Measurements from ENCODE around the gene CAPRIN1. TPM values are rescaled to one million over a fixed set of nuclear protein-coding genes. Genes with fewer than 3 reads are reported as not detected.

CAPRIN1 gene
- total and polyA plus RNA-seq, 4 donors: 65.6 to 285 (median 119) TPM

DNA sequence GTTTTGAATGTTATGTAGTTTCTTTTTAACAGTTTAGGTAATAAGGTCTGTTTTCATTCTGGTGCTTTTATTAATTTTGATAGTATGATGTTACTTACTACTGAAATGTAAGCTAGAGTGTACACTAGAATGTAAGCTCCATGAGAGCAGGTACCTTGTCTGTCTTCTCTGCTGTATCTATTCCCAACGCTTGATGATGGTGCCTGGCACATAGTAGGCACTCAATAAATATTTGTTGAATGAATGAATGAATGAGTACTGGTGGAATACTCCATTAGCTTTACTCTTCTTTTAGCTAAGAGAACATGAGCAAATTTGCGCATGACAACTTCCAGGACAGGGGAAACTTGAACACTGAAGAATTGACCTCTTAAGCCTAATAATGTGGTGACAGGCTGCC, 47.3 kb downstream of the CAPRIN1 start:
- Histone ChIP-seq H3K27me3 (ENCODE audit: control insufficient read depth in 3 of 3, insufficient read depth in 3 of 3, low read length in 2 of 3) (no peaks in the 10 kb centered on the region), H3K9ac (ENCODE audit: insufficient read depth in 1 of 2, low read length in 2 of 2) (no peak overlapping the region), H3K27ac (ENCODE audit: low read depth in 1 of 2, low read length in 1 of 2) (no peak overlapping the region), H3K9me3 (ENCODE audit: control insufficient read depth in 4 of 4, insufficient read depth in 3 of 4, low read length in 3 of 4) (no peaks in the 10 kb centered on the region), H3K4me3 (no peak overlapping the region), H3K36me3 (ENCODE audit: control insufficient read depth in 4 of 4, insufficient read depth in 4 of 4, low read length in 4 of 4) (peaks cover 25 to 78% (median 43%) of the 10 kb centered on the region in 4 donors), H3K4me1 (ENCODE audit: control insufficient read depth in 5 of 5, insufficient read depth in 5 of 5, low read length in 5 of 5) (peaks cover 0 to 2% (median 0%) of the 10 kb centered on the region in 5 donors)
- WGBS, 2 donors: 91 to 98% methylated on average over 2 of the region's 2 CpGs
- TF ChIP-seq, protein P1, sequence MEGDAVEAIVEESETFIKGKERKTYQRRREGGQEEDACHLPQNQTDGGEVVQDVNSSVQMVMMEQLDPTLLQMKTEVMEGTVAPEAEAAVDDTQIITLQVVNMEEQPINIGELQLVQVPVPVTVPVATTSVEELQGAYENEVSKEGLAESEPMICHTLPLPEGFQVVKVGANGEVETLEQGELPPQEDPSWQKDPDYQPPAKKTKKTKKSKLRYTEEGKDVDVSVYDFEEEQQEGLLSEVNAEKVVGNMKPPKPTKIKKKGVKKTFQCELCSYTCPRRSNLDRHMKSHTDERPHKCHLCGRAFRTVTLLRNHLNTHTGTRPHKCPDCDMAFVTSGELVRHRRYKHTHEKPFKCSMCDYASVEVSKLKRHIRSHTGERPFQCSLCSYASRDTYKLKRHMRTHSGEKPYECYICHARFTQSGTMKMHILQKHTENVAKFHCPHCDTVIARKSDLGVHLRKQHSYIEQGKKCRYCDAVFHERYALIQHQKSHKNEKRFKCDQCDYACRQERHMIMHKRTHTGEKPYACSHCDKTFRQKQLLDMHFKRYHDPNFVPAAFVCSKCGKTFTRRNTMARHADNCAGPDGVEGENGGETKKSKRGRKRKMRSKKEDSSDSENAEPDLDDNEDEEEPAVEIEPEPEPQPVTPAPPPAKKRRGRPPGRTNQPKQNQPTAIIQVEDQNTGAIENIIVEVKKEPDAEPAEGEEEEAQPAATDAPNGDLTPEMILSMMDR (IDR thresholded peaks at IDR 0.05; ENCODE audit: control extremely low read depth, extremely low read depth): no peak
- ATAC-seq (ENCODE audit: insufficient read depth, low FRiP score) (no peak), DNase-seq (no peak)

DNA sequence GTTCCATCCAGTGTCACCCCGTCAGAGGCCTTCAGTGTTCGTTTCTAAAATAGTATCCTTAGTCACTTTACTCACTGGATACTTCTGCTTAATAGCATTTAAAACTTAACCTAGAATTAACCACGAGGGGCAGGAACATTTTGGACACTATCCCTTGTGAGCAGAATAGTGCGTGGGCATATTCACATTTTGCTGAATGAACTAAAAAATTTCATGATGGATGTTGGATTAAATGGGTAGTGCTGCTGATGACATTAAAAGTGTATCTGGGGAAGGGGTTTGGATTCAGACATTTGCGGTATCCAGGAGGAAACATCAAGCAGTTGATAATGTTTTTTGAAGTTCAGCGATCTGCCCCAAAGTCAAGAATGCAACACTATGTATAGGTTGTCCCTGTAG, 53.1 kb downstream of the CAPRIN1 start:
- TF ChIP-seq, protein P1 (IDR thresholded peaks at IDR 0.05; ENCODE audit: control extremely low read depth, extremely low read depth): no peak
- Histone ChIP-seq H3K4me3 (peak overlapping the region; percentile 87), H3K9me3 (ENCODE audit: control insufficient read depth in 4 of 4, insufficient read depth in 3 of 4, low read length in 3 of 4) (no peaks in the 10 kb centered on the region), H3K27ac (ENCODE audit: low read depth in 1 of 2, low read length in 1 of 2) (peak overlapping the region; percentile 87 to 94), H3K27me3 (ENCODE audit: control insufficient read depth in 3 of 3, insufficient read depth in 3 of 3, low read length in 2 of 3) (no peaks in the 10 kb centered on the region), H3K4me1 (ENCODE audit: control insufficient read depth in 5 of 5, insufficient read depth in 5 of 5, low read length in 5 of 5) (peaks cover 4 to 18% (median 10%) of the 10 kb centered on the region in 5 donors), H3K9ac (ENCODE audit: insufficient read depth in 1 of 2, low read length in 2 of 2) (peak overlapping the region; percentile 91 to 96), H3K36me3 (ENCODE audit: control insufficient read depth in 4 of 4, insufficient read depth in 4 of 4, low read length in 4 of 4) (peaks cover 7 to 39% (median 19%) of the 10 kb centered on the region in 4 donors)
- DNase-seq (no peak), ATAC-seq (ENCODE audit: insufficient read depth, low FRiP score) (no peak)
- WGBS, 2 donors: 16 to 24% methylated on average over 6 of the region's 6 CpGs

DNA sequence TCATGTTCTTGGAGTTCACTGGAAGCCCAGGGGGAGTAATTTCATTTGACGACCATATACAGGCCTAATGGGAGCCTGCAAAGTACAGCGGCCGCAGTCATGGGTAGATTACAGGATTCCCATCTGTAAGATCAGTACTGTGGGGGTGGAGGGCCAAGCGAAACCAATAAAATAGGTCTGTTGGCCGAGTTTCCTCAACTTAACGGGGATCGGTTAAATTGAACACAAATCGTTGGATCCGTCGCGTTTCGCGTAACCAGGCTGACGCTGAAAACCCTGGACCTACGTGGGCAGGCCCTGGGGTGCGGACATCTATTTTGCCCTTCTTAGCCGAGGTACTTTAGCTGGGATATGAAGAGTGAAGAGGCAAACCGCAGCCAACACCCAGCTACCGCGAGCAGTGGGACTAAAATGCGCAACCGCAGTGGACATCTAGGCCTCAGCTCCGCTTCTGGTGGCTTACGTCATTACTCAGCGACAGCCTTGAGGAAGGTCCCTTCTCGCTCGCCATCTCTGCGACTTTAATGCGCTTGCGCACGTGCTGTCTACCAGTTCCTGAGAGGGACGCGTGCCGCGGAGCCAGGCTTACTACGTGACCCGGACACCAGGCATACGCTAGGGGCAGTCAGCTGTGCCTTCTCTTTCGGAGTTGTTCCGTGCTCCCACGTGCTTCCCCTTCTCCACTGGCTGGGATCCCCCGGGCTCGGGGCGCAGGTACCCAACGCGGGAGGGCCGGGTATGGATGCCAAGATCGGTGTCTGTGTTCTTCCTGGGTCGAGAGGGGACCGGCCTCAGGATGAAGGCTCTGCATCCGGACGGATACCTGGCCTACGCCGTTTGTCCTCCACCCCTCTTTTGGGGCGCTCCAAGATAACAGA, 53.8 kb downstream of the CAPRIN1 start, which contains the start of gene NAT10:
NAT10 (plus strand) TSS at position 551 of the 878 bp plus-strand sequence. CDS start 2,597 bp downstream, outside the sequence.
- peak within 1 kb of the TSS; percentile 87 to 94 for H3K27ac ChIP-seq (ENCODE audit: low read depth in 1 of 2, low read length in 1 of 2)
- no peaks in the 10 kb centered on the region for H3K27me3 ChIP-seq (ENCODE audit: control insufficient read depth in 3 of 3, insufficient read depth in 3 of 3, low read length in 2 of 3)

More for the DNA sequence above, 53.8 kb downstream of the CAPRIN1 start, which contains the start of gene NAT10:
- Histone ChIP-seq H3K36me3 (ENCODE audit: control insufficient read depth in 4 of 4, insufficient read depth in 4 of 4, low read length in 4 of 4) (peaks cover 12 to 37% (median 18%) of the 10 kb centered on the region in 4 donors), H3K4me1 (ENCODE audit: control insufficient read depth in 5 of 5, insufficient read depth in 5 of 5, low read length in 5 of 5) (peaks cover 4 to 18% (median 10%) of the 10 kb centered on the region in 5 donors), H3K9me3 (ENCODE audit: control insufficient read depth in 4 of 4, insufficient read depth in 3 of 4, low read length in 3 of 4) (no peaks in the 10 kb centered on the region), H3K9ac (ENCODE audit: insufficient read depth in 1 of 2, low read length in 2 of 2) (peak within 1 kb of the TSS; percentile 91 to 96), H3K4me3 (peak within 1 kb of the TSS; percentile 87)
- 0 to 1% methylated on average over 55 of the region's 55 CpGs for WGBS, 2 donors
- TF ChIP-seq, protein P1 (IDR thresholded peaks at IDR 0.05; ENCODE audit: control extremely low read depth, extremely low read depth): no peak
- peak; percentile 98 to 100 (median 99) for DNase-seq
- ATAC-seq (ENCODE audit: insufficient read depth, low FRiP score): peak; percentile 90
